K562 (cell line): Measurements from ENCODE around the gene TBC1D5. TPM values are rescaled to one million over a fixed set of nuclear protein-coding genes. Genes with fewer than 3 reads are reported as not detected.
A peak's percentile ranks its signal among the peaks of the same experiment; 100 is the strongest.

ENCODE experiments used
- MAFG ChIP-seq: fragments of 450-650 bp; conservative IDR thresholded peaks from 2 replicates; pipeline ENCODE4 v1.6.1; 2016; ENCODE audit warnings: missing genetic modification characterization, missing compliant biosample characterization
- MAFK ChIP-seq: IDR thresholded peaks from 2 replicates; pipeline ENCODE4 v1.6.1; 2011; ENCODE audit warnings: low read length, improper control_type of control experiment
- NFATC3 ChIP-seq: fragments of 450-650 bp; IDR thresholded peaks from 2 replicates; pipeline ENCODE4 v1.6.1; 2017; ENCODE audit warnings: mild to moderate bottlenecking
- REST ChIP-seq, 2 experiments: fragments of 450-650 bp; formaldehyde crosslinking in 1 of 2; IDR thresholded peaks; 2 replicates each; pipeline versions ENCODE4 v1.4.0 to v1.6.1; 2014 to 2020; ENCODE audit warnings: mild to moderate bottlenecking in 2 of 2, borderline replicate concordance in 1 of 2, low read depth in 1 of 2
- polyA plus RNA-seq, 8 experiments: library from polyadenylated mRNA; depleted of rRNA in 4 of 8; stranded (reverse) in 5 of 8; unstranded in 3 of 8; fragments of >200 nt; fragmentation: Nextera tagmentation in 2 of 8; fragmentation: Illumina TruSeq in 1 of 8; extraction: Ambion mirVana in 2 of 8; extraction: Trizol in 1 of 8; gene quantifications; 2 replicates each; pipeline versions ENCODE4 v1.2.1 to v1.2.3, GENCODE V29; 2011 to 2014; ENCODE audit warnings: inconsistent platforms in 1 of 8, missing spikeins in 1 of 8
- total RNA-seq, 7 experiments: library from RNA; depleted of rRNA in 6 of 7; stranded (reverse); fragments of >200 nt in 6 of 7; fragmentation: Illumina TruSeq in 2 of 7; extraction: Trizol in 2 of 7; gene quantifications; 2 replicates each; pipeline versions ENCODE4 v1.2.1 to v1.2.3, GENCODE V29; 2011 to 2021; ENCODE audit warnings: low replicate concordance in 1 of 7

TBC1D5 gene
- total and polyA plus RNA-seq, 9 of the 15 experiments (the other 6 are each of a cell fraction or from before 2014, with no cell fraction given) = 2.9 to 38.1 (median 25.6) TPM

- TF ChIP-seq REST (IDR thresholded peaks at IDR 0.05; ENCODE audit: borderline replicate concordance) = no peak
- TF ChIP-seq REST (CRISPR knock-in tag; IDR thresholded peaks at IDR 0.05; ENCODE audit: low read depth) = no peak
- TF ChIP-seq NFATC3 = no peak
- TF ChIP-seq MAFK = peak; percentile 5; the same call in 1 of the 2 replicates
- peak; percentile 75 for TF ChIP-seq MAFG (tag)
Observed at GRCh38 chr3:17217588-17217987, 524.8 kb downstream of the TBC1D5 start (continued).
